Stimulated activated CD8-positive, alpha-beta memory T cell treated with anti-CD3 and anti-CD28 coated beads, Interleukin-15, amount 100 ng/mL, for 24 hours (primary cell): ENCODE data around the gene ESCO1.
"Not testable (repeated sequence)": the region's sequence is repeated elsewhere in the genome, so short reads cannot be mapped to it uniquely, and the experiment has no call there.

Experiments used
- DNase-seq: peaks from one replicate; pipeline ENCODE4 v3.0.0-alpha.2; 2020; ENCODE audit warnings: low read depth

ESCO1 gene

DNA sequence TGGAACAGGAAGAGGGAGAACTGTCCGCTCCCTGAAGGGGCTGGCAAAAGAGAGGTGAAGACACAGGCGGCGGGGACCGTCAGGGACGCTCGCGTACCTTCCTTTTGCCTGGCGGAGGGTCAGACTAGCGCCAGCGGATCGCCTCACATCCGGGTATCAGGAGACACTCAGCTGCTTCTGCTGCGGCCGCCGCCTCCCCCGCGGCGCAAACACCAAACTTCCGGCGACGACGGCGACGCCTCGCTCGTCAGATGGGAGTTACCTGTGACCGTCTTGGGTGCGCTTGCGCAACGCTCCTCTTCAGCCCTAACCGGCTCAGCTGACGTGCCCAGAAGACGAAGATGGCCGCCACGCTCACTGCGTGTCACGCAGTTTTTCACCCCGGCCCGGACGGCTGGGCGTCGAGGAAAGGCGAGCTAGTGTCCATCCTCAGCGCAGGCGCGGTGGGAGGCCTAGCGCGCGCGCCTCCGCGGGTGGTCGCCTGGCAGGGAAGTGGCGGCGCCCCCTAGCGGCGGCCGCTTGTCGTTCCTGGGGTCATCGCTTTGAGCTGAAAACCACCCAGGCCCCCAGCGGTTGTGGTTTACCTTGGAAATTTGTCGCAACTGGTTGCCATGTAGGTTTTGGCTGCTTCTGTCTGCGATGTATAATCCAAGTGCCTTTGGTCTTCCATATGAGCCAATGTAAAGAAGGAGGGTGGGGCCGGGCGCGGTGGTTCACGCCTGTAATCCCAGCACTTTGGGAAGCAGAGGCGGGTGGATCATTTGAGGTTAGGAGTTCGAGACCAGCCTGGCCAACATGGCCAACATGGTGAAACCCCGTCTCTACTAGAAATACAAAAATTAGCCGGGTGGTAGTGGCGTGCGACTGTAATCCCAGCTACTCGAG lies at the start of gene ESCO1:
Gene ESCO1, minus strand, starts transcription at position 179 of the 885 bp plus-strand sequence. CDS start 25,861 bp downstream, outside the sequence.
- DNase-seq: peak; percentile 83

GRCh38 chr18:21640375-21640774 lies 39.9 kb upstream of the ESCO1 start:
- DNase-seq: not testable (repeated sequence)

GRCh38 chr18:21638822-21639221 lies 38.3 kb upstream of the ESCO1 start:
- DNase-seq: no peak

GRCh38 chr18:21636769-21637168 lies 36.3 kb upstream of the ESCO1 start:
- no peak for DNase-seq

DNA sequence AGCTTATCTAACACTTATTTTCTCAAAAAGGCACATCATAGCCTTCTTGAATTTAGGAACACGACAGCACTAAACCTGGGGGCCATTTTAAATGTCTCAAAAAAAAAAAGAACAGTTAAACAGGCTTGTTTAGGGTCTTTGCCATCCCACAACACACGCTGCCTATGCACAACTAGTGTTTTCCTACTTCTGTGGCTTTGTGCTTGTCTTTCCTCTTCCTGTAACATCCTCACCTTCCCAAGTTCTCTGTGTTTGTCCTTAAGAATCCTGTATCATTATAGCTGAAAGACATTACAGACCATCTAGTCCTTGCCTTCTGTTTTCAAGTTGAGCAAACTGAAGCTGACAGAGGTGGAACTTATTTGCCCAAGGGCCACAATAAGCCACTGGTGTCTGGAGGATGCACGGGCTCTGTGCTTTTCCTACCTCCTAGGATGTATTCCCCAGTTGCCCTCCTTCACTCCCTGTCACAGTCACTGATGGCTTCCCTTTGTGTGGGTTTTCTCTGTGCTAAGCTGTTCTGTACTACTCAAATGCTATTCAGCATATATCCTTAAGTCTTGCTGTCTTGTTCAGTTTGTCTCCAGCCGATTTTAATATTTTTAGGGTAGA lies 34.2 kb upstream of the ESCO1 start:
- no peak for DNase-seq

- no peak for DNase-seq
These were observed 31.9 kb upstream of the ESCO1 start for GRCh38 chr18:21632393-21632792.

GRCh38 chr18:21629089-21629832 lies 28.8 kb upstream of the ESCO1 start:
- DNase-seq: no peak

- DNase-seq: not testable (repeated sequence)
These were observed 21.1 kb upstream of the ESCO1 start for GRCh38 chr18:21621640-21622039.

DNA sequence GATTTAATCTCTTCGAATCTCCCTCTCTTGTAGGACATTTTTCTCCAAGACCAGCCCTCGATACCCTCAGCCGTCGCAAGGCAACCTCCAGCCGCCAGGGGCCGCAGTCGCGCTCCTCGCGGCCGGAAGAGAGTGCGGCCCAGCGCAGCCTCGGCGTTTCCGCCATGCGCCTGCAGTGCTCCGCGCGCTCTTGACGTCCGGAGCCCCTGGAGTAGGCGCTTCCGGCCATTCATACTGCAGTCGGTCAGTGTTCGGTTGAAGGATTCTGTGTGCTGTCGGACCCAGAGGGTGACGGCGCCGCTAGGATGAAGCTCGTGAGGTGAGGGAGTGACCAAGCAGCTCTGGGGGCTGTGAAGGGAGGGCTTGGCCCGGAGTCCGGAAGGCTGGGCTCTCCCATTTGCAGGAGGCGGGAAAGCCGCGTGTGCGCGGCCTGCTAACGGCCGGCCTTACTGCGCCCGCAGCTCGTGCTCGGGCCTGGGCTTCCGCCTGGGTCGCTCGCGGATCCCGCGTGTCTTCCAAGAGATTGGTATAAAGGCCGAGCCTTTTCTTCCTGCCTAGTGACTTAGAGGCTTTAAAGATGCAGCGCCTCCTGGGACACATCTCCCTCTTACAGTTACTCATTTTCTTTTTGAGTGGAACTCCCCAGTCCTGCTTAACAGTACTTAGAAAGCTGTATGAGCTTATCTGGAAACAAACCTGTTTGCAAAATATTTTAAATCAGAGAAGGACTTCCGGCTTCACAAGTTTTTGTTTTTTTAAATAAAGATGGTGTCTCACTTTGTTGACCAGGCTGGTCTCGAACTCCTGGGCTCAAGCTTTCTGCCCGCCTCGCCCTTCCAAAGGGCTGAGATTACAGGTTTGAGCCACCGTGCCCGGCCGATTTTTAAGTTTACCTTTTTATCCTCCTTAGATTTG lies 11.9 kb upstream of the ESCO1 start, which contains the start of gene SNRPD1:
Gene SNRPD1, plus strand, starts transcription at position 190 of the 915 bp plus-strand sequence. Its CDS starts 116 bp downstream, at position 306.
- peak; percentile 86 for DNase-seq

GRCh38 chr18:21611401-21612124 lies 11.1 kb upstream of the ESCO1 start:
- DNase-seq: not testable (repeated sequence)

DNA sequence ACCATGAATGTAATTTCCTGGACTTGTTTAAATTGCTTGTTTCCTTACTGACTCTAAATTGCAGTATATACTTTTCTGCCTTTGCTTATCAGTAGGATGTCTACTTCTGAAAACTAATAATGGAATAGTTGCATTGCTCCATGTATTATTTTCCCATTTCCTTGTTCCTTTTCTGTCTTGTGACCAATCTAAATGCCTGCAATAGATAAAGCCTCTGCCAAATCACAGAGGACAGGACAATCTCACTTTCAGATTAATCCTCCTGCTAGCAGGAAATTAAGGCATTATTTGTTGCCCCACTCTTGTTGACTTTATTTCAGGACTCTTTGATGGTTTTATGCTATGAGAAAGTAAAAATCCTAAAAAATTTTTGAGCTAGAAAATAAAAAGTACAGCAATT lies 4.7 kb upstream of the ESCO1 start:
- DNase-seq: no peak

DNA sequence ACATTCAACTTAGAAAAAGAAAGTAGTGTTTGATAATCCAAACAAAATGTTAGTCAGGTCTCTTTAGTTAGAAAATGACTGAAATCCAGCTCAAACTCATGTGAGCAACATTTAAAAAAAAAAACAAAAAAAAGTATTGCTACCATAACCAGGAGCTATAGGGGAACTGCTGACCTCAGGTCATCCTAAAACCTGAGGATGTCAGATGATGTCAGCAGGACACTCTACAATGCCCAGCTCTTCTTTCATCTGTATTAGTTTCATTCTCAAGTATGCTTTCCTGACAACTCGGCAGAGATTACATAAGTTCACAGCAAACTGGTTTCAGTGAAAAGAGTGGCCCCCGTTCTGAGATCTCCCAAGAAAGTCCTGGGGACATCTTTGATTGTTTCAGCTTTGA lies 4.2 kb upstream of the ESCO1 start:
- no peak for DNase-seq

GRCh38 chr18:21602299-21602587 lies 1.7 kb upstream of the ESCO1 start:
- DNase-seq: no peak

- DNase-seq: peak; percentile 7
These were observed 649 bp downstream of the ESCO1 start for GRCh38 chr18:21599585-21600525.

DNA sequence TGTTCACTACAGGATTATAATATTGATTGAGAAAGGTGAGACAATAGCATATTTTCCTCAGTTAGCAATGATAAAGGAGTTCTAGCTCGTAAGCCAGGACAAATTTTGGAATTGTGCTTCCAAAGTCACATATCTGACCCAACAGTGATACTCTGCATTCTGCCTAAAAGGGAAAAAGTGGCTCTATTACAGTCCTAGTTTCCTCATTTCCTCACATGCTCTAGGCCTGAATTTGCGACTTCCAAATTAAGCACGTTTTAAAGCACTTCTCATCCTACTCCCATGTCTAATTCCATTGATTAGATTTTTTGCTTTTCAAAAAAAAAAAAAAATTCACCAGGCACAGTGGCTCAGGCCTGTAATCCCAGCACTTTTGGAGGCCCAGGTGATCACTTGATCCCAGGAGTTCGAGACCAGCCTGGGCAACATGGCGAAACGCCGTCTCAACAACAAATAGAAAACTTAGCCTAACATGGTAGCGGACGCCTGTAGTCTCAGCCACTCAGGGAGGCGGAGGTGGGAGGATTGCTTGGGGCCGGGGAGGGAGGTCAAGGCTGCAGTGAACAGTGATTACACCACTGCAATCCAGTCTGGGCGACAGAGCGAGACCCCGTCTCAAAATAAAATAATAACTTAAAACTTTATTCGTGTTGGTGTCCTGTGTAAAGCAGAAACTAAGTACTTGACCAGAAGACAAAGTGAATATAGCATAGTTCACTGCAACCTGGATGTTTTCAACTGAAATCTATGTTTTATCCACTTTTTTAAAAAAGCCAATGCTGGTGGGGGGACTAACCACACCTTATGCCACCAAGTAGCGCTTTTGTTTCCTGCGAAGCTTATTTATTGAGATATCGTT lies 1.5 kb downstream of the ESCO1 start:
- DNase-seq: no peak

GRCh38 chr18:21597620-21598019 lies 2.9 kb downstream of the ESCO1 start:
- no peak for DNase-seq

GRCh38 chr18:21593540-21594257 lies 6.8 kb downstream of the ESCO1 start:
- DNase-seq: no peak

GRCh38 chr18:21592361-21592760 lies 8.1 kb downstream of the ESCO1 start:
- not testable (repeated sequence) for DNase-seq
